ENCODE results near the gene PRKCE. TPM values are rescaled to one million over a fixed set of nuclear protein-coding genes. Genes with fewer than 3 reads are reported as not detected.

The PRKCE gene
- total RNA-seq, 1 experiment from 2014 or later: 2.4 TPM

DNA sequence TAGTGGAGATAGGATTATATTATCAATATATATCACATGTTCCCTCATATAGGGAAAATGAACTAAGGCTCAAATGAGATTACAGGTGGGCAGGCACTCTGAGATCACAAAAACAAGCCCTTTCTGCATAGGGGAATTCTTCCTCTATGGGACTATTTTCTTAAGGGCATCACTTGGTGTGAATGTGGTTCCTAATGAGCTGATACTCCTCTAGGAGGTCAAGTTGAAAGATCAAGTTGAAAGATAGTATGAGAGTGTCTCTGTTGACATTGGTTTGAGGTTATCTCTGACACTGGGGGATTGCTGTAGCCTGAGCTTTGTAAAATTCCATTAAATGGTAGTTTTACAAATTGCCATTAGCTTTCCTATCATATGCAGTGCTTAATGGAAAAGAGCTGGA, 270.4 kb downstream of the PRKCE start:
- Histone ChIP-seq H3K36me3 (ENCODE audit: insufficient read depth, low read length, poor library complexity, severe bottlenecking) (no peaks in the 10 kb centered on the region), H3K27me3 (replicated peaks; ENCODE audit: insufficient read depth, low read depth, low read length, poor library complexity) (no peaks in the 10 kb centered on the region), H3K4me1 (ENCODE audit: insufficient read depth, low read length, poor library complexity, severe bottlenecking) (no peaks in the 10 kb centered on the region), H3K27ac (ENCODE audit: low read depth, low read length, poor library complexity, severe bottlenecking) (no peak overlapping the region), H3K9me3 (ENCODE audit: low read depth, low read length, poor library complexity, severe bottlenecking) (no peaks in the 10 kb centered on the region), H3K4me3 (ENCODE audit: low read depth, low read length, poor library complexity, severe bottlenecking) (no peak overlapping the region)
- intact Hi-C loops (cut with micrococcal nuclease; ENCODE audit: unreplicated experiment): no loop called here
- TF ChIP-seq, protein P1, sequence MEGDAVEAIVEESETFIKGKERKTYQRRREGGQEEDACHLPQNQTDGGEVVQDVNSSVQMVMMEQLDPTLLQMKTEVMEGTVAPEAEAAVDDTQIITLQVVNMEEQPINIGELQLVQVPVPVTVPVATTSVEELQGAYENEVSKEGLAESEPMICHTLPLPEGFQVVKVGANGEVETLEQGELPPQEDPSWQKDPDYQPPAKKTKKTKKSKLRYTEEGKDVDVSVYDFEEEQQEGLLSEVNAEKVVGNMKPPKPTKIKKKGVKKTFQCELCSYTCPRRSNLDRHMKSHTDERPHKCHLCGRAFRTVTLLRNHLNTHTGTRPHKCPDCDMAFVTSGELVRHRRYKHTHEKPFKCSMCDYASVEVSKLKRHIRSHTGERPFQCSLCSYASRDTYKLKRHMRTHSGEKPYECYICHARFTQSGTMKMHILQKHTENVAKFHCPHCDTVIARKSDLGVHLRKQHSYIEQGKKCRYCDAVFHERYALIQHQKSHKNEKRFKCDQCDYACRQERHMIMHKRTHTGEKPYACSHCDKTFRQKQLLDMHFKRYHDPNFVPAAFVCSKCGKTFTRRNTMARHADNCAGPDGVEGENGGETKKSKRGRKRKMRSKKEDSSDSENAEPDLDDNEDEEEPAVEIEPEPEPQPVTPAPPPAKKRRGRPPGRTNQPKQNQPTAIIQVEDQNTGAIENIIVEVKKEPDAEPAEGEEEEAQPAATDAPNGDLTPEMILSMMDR (conservative IDR thresholded peaks at IDR 0.05; ENCODE audit: low read depth, low read length): no peak
- DNase-seq (ENCODE audit: low spot score): no peak
- CTCF ChIA-PET: no interaction called here
- POLR2A ChIA-PET (ENCODE audit: low non-redundant PET): no interaction called here
- BruUV-seq (replicated peaks): no TSS peak

DNA sequence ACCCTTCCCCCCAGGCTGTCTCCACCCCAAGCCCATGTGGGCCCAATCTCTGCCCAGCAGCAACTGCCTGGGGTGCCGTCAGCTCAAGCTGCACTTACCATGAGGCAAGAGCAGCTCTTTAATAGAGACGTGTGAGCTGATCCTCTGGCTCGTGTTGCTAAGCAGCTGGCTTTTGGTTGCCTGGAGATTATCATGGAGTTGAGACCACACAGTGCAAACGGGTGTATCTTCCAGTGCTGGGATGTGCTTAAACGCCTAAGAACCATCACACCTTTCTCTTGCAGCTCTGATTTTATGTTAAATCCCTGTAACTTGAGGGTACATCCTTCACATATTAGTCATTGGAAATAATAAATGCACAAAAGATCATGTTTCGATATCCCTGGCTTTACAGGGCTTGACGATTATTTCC, 271.1 kb downstream of the PRKCE start:
- POLR2A ChIA-PET (ENCODE audit: low non-redundant PET): no interaction called here

DNA sequence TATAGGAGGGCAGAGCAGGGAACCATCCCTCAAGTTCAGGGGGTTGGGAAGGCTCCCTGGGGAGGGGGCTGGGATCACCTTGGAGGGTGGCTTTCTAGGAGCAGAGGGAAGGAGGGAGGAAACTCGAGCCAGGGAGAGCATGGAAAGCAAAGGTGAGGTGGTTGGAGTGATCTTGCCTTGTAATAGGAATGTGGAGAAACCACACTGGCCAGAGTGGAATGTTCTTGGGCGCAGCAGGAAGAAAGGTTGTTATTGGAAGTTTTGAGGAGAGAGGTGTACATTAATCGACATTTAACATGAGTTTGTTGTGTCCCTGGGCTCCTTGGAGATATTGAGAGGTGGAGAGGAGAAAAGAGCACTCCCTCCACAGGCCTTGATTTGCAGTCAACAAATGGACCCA, 272.2 kb downstream of the PRKCE start:
- ChIA-PET POLR2A (ENCODE audit: low non-redundant PET) (no interaction called here), CTCF (no interaction called here)
- H3K27ac ChIP-seq (ENCODE audit: low read depth, low read length, poor library complexity, severe bottlenecking): no peak overlapping the region
- intact Hi-C loops (cut with micrococcal nuclease; ENCODE audit: unreplicated experiment): no loop called here
- BruUV-seq (replicated peaks): no TSS peak
- no peaks in the 10 kb centered on the region for H3K9me3 ChIP-seq (ENCODE audit: low read depth, low read length, poor library complexity, severe bottlenecking)
- DNase-seq (ENCODE audit: low spot score): no peak
- no peaks in the 10 kb centered on the region for H3K4me1 ChIP-seq (ENCODE audit: insufficient read depth, low read length, poor library complexity, severe bottlenecking)
- no peak for TF ChIP-seq EZH2 (IDR thresholded peaks at IDR 0.05; ENCODE audit: borderline replicate concordance, low read depth, low read length, poor library complexity, severe bottlenecking)
- TF ChIP-seq, protein P1 (conservative IDR thresholded peaks at IDR 0.05; ENCODE audit: low read depth, low read length): no peak
- no peaks in the 10 kb centered on the region for H3K27me3 ChIP-seq (replicated peaks; ENCODE audit: insufficient read depth, low read depth, low read length, poor library complexity)
- no peaks in the 10 kb centered on the region for H3K36me3 ChIP-seq (ENCODE audit: insufficient read depth, low read length, poor library complexity, severe bottlenecking)
- no peak overlapping the region for H3K4me3 ChIP-seq (ENCODE audit: low read depth, low read length, poor library complexity, severe bottlenecking)

More for the DNA sequence above, 271.1 kb downstream of the PRKCE start:
- Histone ChIP-seq H3K9me3 (ENCODE audit: low read depth, low read length, poor library complexity, severe bottlenecking) (no peaks in the 10 kb centered on the region), H3K27me3 (replicated peaks; ENCODE audit: insufficient read depth, low read depth, low read length, poor library complexity) (no peaks in the 10 kb centered on the region), H3K4me1 (ENCODE audit: insufficient read depth, low read length, poor library complexity, severe bottlenecking) (no peaks in the 10 kb centered on the region), H3K27ac (ENCODE audit: low read depth, low read length, poor library complexity, severe bottlenecking) (no peak overlapping the region), H3K4me3 (ENCODE audit: low read depth, low read length, poor library complexity, severe bottlenecking) (no peak overlapping the region), H3K36me3 (ENCODE audit: insufficient read depth, low read length, poor library complexity, severe bottlenecking) (no peaks in the 10 kb centered on the region)
- no TSS peak for BruUV-seq (replicated peaks)
- no peak for TF ChIP-seq EZH2 (IDR thresholded peaks at IDR 0.05; ENCODE audit: borderline replicate concordance, low read depth, low read length, poor library complexity, severe bottlenecking)
- TF ChIP-seq, protein P1 (conservative IDR thresholded peaks at IDR 0.05; ENCODE audit: low read depth, low read length): no peak
- CTCF ChIA-PET: no interaction called here
- intact Hi-C loops (cut with micrococcal nuclease; ENCODE audit: unreplicated experiment): no loop called here
- DNase-seq (ENCODE audit: low spot score): no peak
